Stimulated activated CD8-positive, alpha-beta memory T cell treated with anti-CD3 and anti-CD28 coated beads, Interleukin-7, amount 100 ng/mL, for 24 hours (primary cell): ENCODE results near the gene CERK.

Experiments
- DNase-seq: peaks from one replicate; pipeline ENCODE4 v3.0.0-alpha.2; 2020; ENCODE audit warnings: low read depth

Gene CERK

GRCh38 chr22:46677323-46678002 lies 60.6 kb downstream of the CERK start:
- DNase-seq, result no peak

- DNase-seq, result no peak
These were observed 61.2 kb downstream of the CERK start for GRCh38 chr22:46676881-46677280.

- no peak for DNase-seq
These were observed 61.6 kb downstream of the CERK start for GRCh38 chr22:46676479-46676878.

GRCh38 chr22:46675938-46676337 lies 62.1 kb downstream of the CERK start:
- no peak for DNase-seq

DNA sequence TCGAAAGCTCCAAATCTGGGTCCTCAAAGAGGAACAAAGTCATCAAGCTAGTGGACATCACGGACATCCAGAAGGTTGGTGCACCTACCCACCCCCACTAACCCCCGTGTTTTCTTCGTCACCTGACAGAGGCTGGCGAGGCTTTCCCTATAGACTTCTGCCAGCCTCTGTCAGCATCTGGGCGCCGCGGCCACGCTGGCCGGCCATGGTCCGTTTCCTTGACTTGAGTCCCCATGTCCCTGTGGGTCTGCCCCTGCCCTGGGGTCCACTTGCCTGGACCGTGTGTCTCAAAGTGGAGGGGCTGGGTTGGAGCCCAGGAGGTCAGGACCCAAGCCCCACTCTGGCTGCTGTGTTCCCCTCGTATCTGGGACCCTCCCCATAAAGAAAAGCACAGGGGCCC lies 62.6 kb downstream of the CERK start:
- DNase-seq, result no peak

GRCh38 chr22:46674906-46675305 lies 63.1 kb downstream of the CERK start:
- no peak for DNase-seq

- peak; percentile 82 for DNase-seq
These were observed 63.7 kb downstream of the CERK start for GRCh38 chr22:46674367-46674781.

DNA sequence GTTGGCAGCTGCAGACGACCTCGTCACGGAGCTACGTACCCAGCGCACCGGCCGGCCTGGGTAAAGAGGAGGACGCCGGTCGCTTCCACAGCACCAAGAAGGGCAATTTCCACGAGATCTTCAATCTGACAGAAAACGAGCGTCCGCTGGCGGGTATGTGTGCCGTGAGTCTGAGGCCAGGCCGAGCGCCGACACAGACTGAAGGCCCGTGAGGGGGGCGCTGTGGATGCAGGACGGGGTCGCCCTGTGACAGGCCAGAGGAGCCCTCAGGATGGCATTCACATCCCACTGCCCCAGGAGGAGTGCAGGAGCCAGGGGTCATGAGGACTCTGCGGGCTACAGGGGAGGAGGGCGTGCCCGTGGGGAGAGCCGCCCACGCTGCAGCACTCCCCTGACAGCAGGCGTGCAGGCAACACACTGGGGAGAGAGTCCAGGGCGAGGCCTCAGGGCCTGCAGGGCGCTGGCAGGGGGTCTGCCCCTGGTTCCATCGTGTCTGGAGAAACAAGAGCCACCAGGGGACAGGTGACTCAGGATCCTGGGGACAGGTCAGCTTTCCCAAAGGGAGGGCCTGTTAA lies 64.3 kb downstream of the CERK start:
- no peak for DNase-seq

GRCh38 chr22:46673205-46673604 lies 64.8 kb downstream of the CERK start:
- DNase-seq, result no peak

GRCh38 chr22:46672731-46673130 lies 65.3 kb downstream of the CERK start:
- DNase-seq, result no peak

DNA sequence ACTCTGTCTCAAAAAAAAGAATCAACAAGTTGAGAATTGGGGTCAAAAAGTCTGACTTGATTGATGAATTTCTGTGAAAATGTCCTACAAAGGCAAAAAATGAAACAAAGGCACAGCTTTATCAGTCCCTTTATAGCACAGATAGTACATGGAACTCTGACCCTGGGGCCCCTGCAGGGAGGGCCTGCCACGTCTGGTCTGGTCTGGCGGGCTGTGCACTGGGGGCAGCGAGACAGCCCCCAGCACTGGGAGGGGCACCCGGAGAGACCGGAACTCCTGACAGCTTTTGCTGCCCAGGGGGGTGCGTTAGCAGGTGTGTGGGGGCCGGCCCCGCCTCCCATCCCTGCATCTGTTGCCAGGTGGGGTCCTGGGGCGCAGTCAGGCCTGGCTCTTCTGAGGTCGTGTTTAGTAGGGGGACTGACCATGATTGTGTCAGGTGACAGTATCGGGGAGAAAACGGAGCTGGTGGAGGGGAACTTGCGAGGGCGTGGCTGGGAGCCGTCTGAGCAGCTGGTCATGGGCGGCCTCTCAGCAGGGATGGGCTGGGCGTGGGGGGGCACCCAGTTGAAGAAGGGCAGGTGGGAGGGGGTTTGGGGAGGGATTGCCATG lies 66.1 kb downstream of the CERK start:
- DNase-seq, result no peak

DNA sequence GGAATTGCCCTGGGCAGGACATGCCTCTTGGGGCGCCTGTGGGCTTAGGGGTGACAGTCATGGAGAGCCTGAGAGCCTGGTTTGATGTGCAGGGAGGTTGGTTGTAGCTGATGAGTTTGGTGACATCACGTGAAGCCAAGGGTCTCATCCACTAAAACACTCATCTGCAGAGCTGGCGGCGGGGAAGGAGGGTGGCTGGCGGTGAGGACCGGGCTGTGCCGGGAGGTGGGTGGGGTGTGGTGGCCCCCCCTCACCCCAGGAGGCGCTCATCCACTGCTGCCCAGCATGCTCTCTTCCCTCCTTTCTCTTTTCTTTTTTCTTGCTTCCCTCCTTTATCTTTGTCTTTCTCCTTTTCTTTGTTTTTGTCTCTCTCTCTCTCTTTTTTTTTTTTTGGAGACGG lies 68.9 kb downstream of the CERK start:
- no peak for DNase-seq

DNA sequence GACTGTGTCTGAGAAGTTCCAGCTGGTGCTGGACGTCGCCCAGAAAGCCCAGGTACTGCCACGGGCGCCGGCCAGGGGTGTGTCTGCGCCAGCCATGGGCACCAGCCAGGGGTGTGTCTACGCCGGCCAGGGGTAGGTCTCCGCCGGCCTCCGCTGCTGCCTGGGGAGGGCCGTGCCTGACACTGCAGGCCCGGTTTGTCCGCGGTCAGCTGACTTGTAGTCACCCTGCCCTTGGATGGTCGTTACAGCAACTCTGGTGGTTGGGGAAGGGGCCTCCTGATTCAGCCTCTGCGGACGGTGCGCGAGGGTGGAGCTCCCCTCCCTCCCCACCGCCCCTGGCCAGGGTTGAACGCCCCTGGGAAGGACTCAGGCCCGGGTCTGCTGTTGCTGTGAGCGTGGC lies 69.9 kb downstream of the CERK start:
- DNase-seq, result no peak

DNA sequence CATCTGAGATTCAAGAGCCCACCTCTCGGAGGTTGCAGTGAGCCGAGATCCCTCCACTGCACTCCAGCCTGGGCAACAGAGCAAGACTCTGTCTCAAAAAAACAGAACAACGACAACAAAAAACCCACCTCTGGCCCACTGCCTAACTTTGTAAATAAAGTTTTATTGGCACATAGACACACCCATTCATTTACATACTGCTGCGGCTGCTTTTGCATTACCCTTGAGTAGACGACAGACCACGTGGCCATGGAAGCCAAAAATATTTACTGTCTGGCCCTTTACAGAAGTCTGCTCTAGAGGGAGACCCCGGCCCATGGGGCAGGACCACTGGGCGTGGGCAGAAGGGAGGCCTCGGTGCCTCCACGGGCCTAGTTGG lies 70.8 kb downstream of the CERK start:
- DNase-seq, result no peak

DNA sequence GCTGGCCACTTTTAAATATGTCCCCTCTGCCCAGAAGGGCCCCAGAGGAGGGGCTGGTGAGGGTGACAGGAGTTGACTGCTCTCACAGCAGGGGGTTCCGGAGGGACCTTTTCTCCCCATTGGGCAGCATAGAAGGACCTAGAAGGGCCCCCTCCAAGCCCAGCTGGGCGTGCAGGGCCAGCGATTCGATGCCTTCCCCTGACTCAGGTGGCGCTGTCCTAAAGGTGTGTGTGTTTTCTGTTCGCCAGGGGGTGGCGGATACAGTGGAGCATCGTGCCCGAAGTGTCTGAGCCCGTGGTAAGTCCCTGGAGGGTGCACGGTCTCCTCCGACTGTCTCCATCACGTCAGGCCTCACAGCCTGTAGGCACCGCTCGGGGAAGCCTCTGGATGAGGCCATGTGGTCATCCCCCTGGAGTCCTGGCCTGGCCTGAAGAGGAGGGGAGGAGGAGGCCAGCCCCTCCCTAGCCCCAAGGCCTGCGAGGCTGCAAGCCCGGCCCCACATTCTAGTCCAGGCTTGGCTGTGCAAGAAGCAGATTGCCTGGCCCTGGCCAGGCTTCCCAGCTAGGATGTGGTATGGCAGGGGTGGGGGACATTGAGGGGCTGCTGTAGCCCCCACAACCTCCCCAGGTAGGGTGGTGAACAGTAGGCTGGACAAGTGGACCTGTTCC lies 71.3 kb downstream of the CERK start:
- DNase-seq, result no peak

DNA sequence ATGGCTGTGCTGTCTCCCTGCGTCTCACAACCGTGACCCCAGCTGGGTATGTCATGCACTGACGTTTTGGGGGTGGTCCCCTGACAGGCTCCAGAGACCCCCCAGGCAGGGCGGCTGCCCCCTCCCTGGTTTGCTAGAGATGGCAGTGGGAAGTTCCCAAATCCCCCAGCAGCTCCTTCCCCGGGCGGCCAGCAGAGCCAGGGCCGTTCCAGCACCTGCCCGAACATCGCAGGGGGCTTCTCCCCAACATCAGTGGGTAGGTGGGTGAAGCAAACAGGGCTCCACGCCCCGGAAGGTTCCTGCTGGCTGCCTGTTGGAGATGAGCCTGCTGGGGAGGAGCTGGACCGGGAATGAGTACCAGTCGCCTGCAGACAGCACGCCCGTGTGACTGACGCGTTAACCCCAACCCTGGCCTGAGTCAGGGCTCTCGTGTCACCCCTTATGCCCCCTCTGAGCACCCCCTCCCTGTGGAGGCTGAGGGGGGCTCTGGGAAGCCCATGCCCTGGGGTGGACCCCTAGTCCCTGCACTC lies 72.2 kb downstream of the CERK start:
- no peak for DNase-seq

DNA sequence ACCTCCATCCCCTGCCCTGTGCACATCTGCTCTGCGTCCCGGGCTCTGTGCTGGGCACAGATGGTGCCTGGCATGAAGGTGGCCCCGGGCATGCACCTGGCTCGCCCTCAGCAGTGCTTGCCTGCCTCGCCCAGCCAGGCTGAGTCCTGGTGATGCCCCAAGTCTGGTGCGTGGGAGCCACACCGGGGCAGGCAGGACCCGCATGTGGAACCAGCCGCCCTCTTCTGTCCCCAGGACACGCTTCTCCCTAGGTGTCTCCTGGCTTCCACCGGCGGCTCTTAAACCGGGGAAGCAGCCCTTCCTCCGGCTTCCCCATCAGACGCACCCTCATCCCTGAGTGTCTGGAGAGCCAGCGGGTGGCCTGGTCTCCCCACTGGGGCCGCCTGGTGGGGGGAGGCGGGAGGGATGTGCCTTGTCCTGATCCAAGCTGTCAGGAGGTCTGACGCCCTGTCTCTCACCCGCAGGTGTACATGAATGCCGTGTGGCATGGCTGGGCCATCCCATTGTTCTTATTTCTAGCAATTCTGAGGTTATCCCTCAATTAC lies 72.8 kb downstream of the CERK start:
- no peak for DNase-seq

DNA sequence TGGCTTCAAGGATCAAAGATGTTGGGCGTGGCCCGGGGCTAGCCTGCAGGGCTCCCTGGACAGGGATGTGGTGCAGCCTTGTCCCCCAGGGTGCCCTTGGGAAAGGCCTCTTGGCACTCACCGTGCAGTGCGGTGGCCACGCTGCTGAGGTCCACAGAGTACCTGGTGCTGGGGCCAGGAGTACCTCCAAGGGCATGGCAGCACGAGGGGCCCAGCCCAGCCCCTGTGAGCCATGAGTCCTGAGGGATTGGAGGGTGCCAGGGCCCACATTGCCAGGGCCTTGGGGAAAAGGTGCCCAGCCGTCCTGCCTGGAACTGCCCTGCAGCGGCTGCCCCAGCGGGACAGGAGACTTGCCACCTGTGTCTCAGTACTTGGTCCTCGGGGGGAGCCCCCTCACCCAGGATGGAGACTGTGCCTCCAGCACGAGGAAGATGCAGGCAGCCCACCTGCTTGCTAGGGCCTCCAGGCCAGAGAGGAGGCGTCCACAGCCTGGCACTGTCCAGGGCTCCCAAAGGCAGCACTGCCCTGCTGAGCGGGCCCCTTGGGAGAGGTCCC lies 73.7 kb downstream of the CERK start:
- no peak for DNase-seq

- no peak for DNase-seq
These were observed 74.5 kb downstream of the CERK start for GRCh38 chr22:46663436-46664100.

GRCh38 chr22:46663001-46663400 lies 75.1 kb downstream of the CERK start:
- DNase-seq, result no peak

GRCh38 chr22:46662226-46662625 lies 75.8 kb downstream of the CERK start:
- DNase-seq, result no peak
